IMR-90 (cell line): ENCODE data around the gene MMAB. TPM values are rescaled to one million over a fixed set of nuclear protein-coding genes. Genes with fewer than 3 reads are reported as not detected.

Source experiments
- ATAC-seq: fragments of 200-7000 bp; cut with Tn5 transposase; 2 replicates; pipeline ENCODE4 v1.9.1; 2020; ENCODE audit warnings: low read depth, mild to moderate bottlenecking, moderate library complexity
- BruUV-seq: library from RNA; stranded (reverse); fragments of 400-500 nt; replicated peaks from 2 replicates; lab custom pipeline; 2021; lab: Mats Ljungman, UMichigan
- CTCF ChIA-PET: fragments of 300-600 bp; formaldehyde crosslinking; extraction: SDS; loops from one replicate; lab custom pipeline; 2021; ENCODE audit warnings: antibody characterized with exemption; lab: Yijun Ruan, JAX
- POLR2A ChIA-PET: fragments of 300-600 bp; sonication (Branson Sonifier 250); formaldehyde crosslinking; loops from one replicate; lab custom pipeline; 2022; ENCODE audit warnings: antibody characterized with exemption; ENCODE audit not compliant: unreplicated experiment; lab: Charles Lee
- DNase-seq: peaks from one replicate; pipeline ENCODE4 v3.0.0; 2013
- H2AFZ ChIP-seq: replicated peaks from 2 replicates; pipeline ENCODE3; 2013; ENCODE audit warnings: low read length, mild to moderate bottlenecking; ENCODE audit not compliant: poor library complexity
- H2AK5ac ChIP-seq: 2 replicates; pipeline ENCODE4 v1.6.1; 2013; ENCODE audit warnings: low read depth, low read length, inconsistent platforms
- H2AK9ac ChIP-seq: replicated peaks from 2 replicates; pipeline ENCODE3; 2013; ENCODE audit warnings: mild to moderate bottlenecking, low read depth, low read length, moderate library complexity; ENCODE audit not compliant: poor library complexity
- H2BK120ac ChIP-seq: 2 replicates; pipeline ENCODE4 v1.6.1; 2013; ENCODE audit warnings: low read depth, low read length, inconsistent platforms
- H2BK15ac ChIP-seq: 3 replicates; pipeline ENCODE4 v1.6.1; 2013; ENCODE audit warnings: low read depth, low read length, inconsistent platforms
- H2BK20ac ChIP-seq: 2 replicates; pipeline ENCODE4 v1.6.1; 2013; ENCODE audit warnings: low read depth, mild to moderate bottlenecking, inconsistent platforms, low read length, moderate library complexity
- H2BK5ac ChIP-seq: 2 replicates; pipeline ENCODE4 v1.6.1; 2013; ENCODE audit warnings: mild to moderate bottlenecking, low read depth, low read length, inconsistent platforms; ENCODE audit not compliant: poor library complexity, severe bottlenecking
- H3K14ac ChIP-seq: replicated peaks from 2 replicates; pipeline ENCODE4 v1.6.1; 2013; ENCODE audit warnings: low read depth, low read length, inconsistent platforms
- H3K18ac ChIP-seq: 2 replicates; pipeline ENCODE4 v1.6.1; 2013; ENCODE audit warnings: low read depth, low read length, control low read depth
- H3K23ac ChIP-seq: 2 replicates; pipeline ENCODE4 v1.6.1; 2013; ENCODE audit warnings: low read depth, low read length, inconsistent platforms
- H3K27ac ChIP-seq: 2 replicates; pipeline ENCODE4 v1.5.1; 2013; ENCODE audit warnings: mild to moderate bottlenecking, control low read depth, low read length; ENCODE audit not compliant: insufficient read depth
- H3K27me3 ChIP-seq: 2 replicates; pipeline ENCODE4 v1.6.1; 2013; ENCODE audit warnings: low read length; ENCODE audit not compliant: control insufficient read depth, insufficient read depth
- H3K36me3 ChIP-seq: 2 replicates; pipeline ENCODE4 v1.6.1; 2013; ENCODE audit warnings: low read length, mixed read lengths; ENCODE audit not compliant: control insufficient read depth, insufficient read depth
- H3K4ac ChIP-seq: 2 replicates; pipeline ENCODE4 v1.6.1; 2013; ENCODE audit warnings: low read depth, low read length, inconsistent platforms
- H3K4me1 ChIP-seq: 2 replicates; pipeline ENCODE4 v1.6.1; 2013; ENCODE audit warnings: low read length, mixed read lengths; ENCODE audit not compliant: control insufficient read depth, insufficient read depth
- H3K4me2 ChIP-seq: 2 replicates; pipeline ENCODE4 v1.6.1; 2013; ENCODE audit warnings: low read depth, mild to moderate bottlenecking, control low read depth, low read length, moderate library complexity
- H3K4me3 ChIP-seq: 2 replicates; pipeline ENCODE4 v1.5.1; 2013; ENCODE audit warnings: low read depth, mild to moderate bottlenecking, control low read depth, low read length, moderate library complexity; ENCODE audit not compliant: insufficient read depth
- H3K56ac ChIP-seq: 2 replicates; pipeline ENCODE4 v1.6.1; 2013; ENCODE audit warnings: low read length, inconsistent platforms; ENCODE audit not compliant: insufficient read depth; ENCODE audit errors: extremely low read depth
- H3K79me1 ChIP-seq, 2 experiments: 2 replicates each; pipeline ENCODE4 v1.6.1; 2013; ENCODE audit warnings: low read length in 2 of 2, inconsistent platforms in 1 of 2, low read depth in 1 of 2
- H3K9ac ChIP-seq: 2 replicates; pipeline ENCODE4 v1.6.1; 2013; ENCODE audit warnings: low read depth, low read length, control low read depth
- H3K9me1 ChIP-seq: 2 replicates; pipeline ENCODE4 v1.6.1; 2013; ENCODE audit warnings: low read length, inconsistent platforms; ENCODE audit not compliant: insufficient read depth
- H3K9me3 ChIP-seq: 2 replicates; pipeline ENCODE4 v1.6.1; 2013; ENCODE audit warnings: low read length; ENCODE audit not compliant: control insufficient read depth, insufficient read depth
- H4K20me1 ChIP-seq: 2 replicates; pipeline ENCODE4 v1.6.1; 2013; ENCODE audit warnings: low read length, inconsistent platforms; ENCODE audit not compliant: insufficient read depth
- H4K5ac ChIP-seq: 2 replicates; pipeline ENCODE4 v1.6.1; 2013; ENCODE audit warnings: mild to moderate bottlenecking, low read depth, low read length, control low read depth
- H4K8ac ChIP-seq, 2 experiments: 2 replicates each; pipeline ENCODE4 v1.6.1; 2013; ENCODE audit warnings: low read depth in 2 of 2, low read length in 2 of 2, control low read depth in 1 of 2, inconsistent platforms in 1 of 2
- H4K91ac ChIP-seq: 2 replicates; pipeline ENCODE4 v1.6.1; 2013; ENCODE audit warnings: low read depth, low read length, inconsistent platforms; ENCODE audit not compliant: insufficient read depth
- BHLHE40 ChIP-seq: fragments of 150-350 bp; IDR thresholded peaks from 2 replicates; pipeline ENCODE4 v1.6.1; 2016; ENCODE audit warnings: mild to moderate bottlenecking, low read depth, low read length
- CEBPB ChIP-seq: IDR thresholded peaks from 2 replicates; pipeline ENCODE4 v1.6.1; 2012; ENCODE audit warnings: low read depth, low read length, improper control_type of control experiment
- CHD1 ChIP-seq: IDR thresholded peaks from 2 replicates; pipeline ENCODE4 v1.6.1; 2012; ENCODE audit warnings: low read depth, low read length, improper control_type of control experiment
- CTCF ChIP-seq: conservative IDR thresholded peaks from 2 replicates; pipeline ENCODE4 v1.5.1; 2012; ENCODE audit warnings: mild to moderate bottlenecking, low read depth, low read length, improper control_type of control experiment
- ELK1 ChIP-seq: fragments of 150-350 bp; IDR thresholded peaks from 2 replicates; pipeline ENCODE4 v1.6.1; 2016; ENCODE audit warnings: low read depth, mild to moderate bottlenecking, low read length, moderate library complexity, borderline replicate concordance
- FOS ChIP-seq: fragments of 150-350 bp; IDR thresholded peaks from 2 replicates; pipeline ENCODE4 v1.6.1; 2016; ENCODE audit warnings: low read depth, low read length
- MAFK ChIP-seq: IDR thresholded peaks from 2 replicates; pipeline ENCODE4 v1.6.1; 2012; ENCODE audit warnings: low read depth, low read length, improper control_type of control experiment
- MAZ ChIP-seq: IDR thresholded peaks from 2 replicates; pipeline ENCODE4 v1.6.1; 2012; ENCODE audit warnings: low read depth, mild to moderate bottlenecking, low read length, improper control_type of control experiment, moderate library complexity, borderline replicate concordance
- MXI1 ChIP-seq: IDR thresholded peaks from 2 replicates; pipeline ENCODE4 v1.6.1; 2012; ENCODE audit warnings: low read depth, mild to moderate bottlenecking, low read length, moderate library complexity, borderline replicate concordance
- NFE2L2 ChIP-seq: fragments of 150-350 bp; IDR thresholded peaks from 2 replicates; pipeline ENCODE4 v1.6.1; 2016; ENCODE audit warnings: low read depth, mild to moderate bottlenecking, low read length
- POLR2A ChIP-seq: IDR thresholded peaks from 2 replicates; pipeline ENCODE4 v1.6.1; 2012; ENCODE audit warnings: mild to moderate bottlenecking, low read depth, low read length
- RAD21 ChIP-seq: IDR thresholded peaks from 2 replicates; pipeline ENCODE4 v1.6.1; 2012; ENCODE audit warnings: low read length, improper control_type of control experiment
- RCOR1 ChIP-seq: IDR thresholded peaks from 2 replicates; pipeline ENCODE4 v1.6.1; 2012; ENCODE audit warnings: mild to moderate bottlenecking, low read length, improper control_type of control experiment; ENCODE audit not compliant: insufficient replicate concordance
- RFX5 ChIP-seq: IDR thresholded peaks from 2 replicates; pipeline ENCODE4 v1.8.0; 2012; ENCODE audit warnings: low read depth, mild to moderate bottlenecking, low read length, moderate library complexity
- SMC3 ChIP-seq: fragments of 150-350 bp; IDR thresholded peaks from 2 replicates; pipeline ENCODE4 v1.6.1; 2016; ENCODE audit warnings: low read depth, mild to moderate bottlenecking, antibody characterized with exemption, low read length, moderate library complexity
- USF2 ChIP-seq: fragments of 150-350 bp; IDR thresholded peaks from 2 replicates; pipeline ENCODE4 v1.6.1; 2017; ENCODE audit warnings: mild to moderate bottlenecking, antibody characterized with exemption, low read length, low read depth
- whole genome bisulfite sequencing, 2 experiments: methylation state at CpG; one replicate each; pipeline versions ENCODE4 v1.1.5 to v1.1.7; 2013; ENCODE audit warnings: missing lambda C conversion rate in 2 of 2; ENCODE audit not compliant: insufficient read length in 1 of 2; ENCODE audit errors: extremely low coverage in 2 of 2; 5-methylcytosine and 5-hydroxymethylcytosine counted together
- dilution Hi-C: fragments of 300-500 bp; cut with HindIII; formaldehyde crosslinking; loops from one replicate; pipeline ENCODE4 v1.14.3; 2018; ENCODE audit warnings: low sequenced_read_pairs; ENCODE audit not compliant: unreplicated experiment
- in situ Hi-C: fragments of 300-500 bp; cut with MboI; formaldehyde crosslinking; loops from 3 replicates; pipeline ENCODE4 v1.14.3; 2019; ENCODE audit warnings: low sequenced_read_pairs, inconsistent platforms, mixed read lengths
- intact Hi-C: fragments of 100-400 bp; cut with micrococcal nuclease; formaldehyde crosslinking; loops from 2 replicates; pipeline ENCODE4 v1.10.0; 2022
- polyA plus RNA-seq, 3 experiments: library from polyadenylated mRNA; depleted of rRNA; stranded (reverse); fragments of >200 nt; gene quantifications; 2 replicates each; pipeline ENCODE4 v1.2.3, GENCODE V29; 2012; ENCODE audit warnings: low replicate concordance in 1 of 3
- total RNA-seq: library from RNA; depleted of rRNA; stranded (reverse); fragments of >200 nt; gene quantifications from 2 replicates; pipeline ENCODE4 v1.2.3, GENCODE V29; 2012

Gene MMAB
- total and polyA plus RNA-seq, 2 of the 4 experiments (the other 2 are of a cell fraction), result 16.5 to 16.9 TPM

- TF ChIP-seq RFX5, result no peak
- no peak for TF ChIP-seq CHD1
- no peak for TF ChIP-seq CEBPB
- no peak for TF ChIP-seq CTCF
- no peak for TF ChIP-seq ELK1
- TF ChIP-seq NFE2L2, result no peak
- TF ChIP-seq MAZ, result no peak
- TF ChIP-seq MXI1, result no peak
- TF ChIP-seq USF2, result no peak
- TF ChIP-seq POLR2A, result no peak
- TF ChIP-seq BHLHE40, result no peak
- no peak for TF ChIP-seq RCOR1
- TF ChIP-seq RAD21, result no peak
- no peak for TF ChIP-seq FOS
- TF ChIP-seq SMC3, result no peak
- no peak for TF ChIP-seq MAFK
- Histone ChIP-seq H3K9me1 (no peaks in the 10 kb centered on the region), H3K14ac (no peak overlapping the region), H3K79me1 (no peaks in the 10 kb centered on the region), H2AK9ac (no peak overlapping the region), H4K5ac (no peak overlapping the region), H3K4me1 (no peaks in the 10 kb centered on the region), H3K9me3 (no peaks in the 10 kb centered on the region), H3K4me2 (no peak overlapping the region), H3K36me3 (no peaks in the 10 kb centered on the region), H2BK120ac (no peak overlapping the region), H4K8ac (no peak overlapping the region), H2AFZ (no peak overlapping the region), H3K23ac (no peak overlapping the region), H3K4ac (no peak overlapping the region), H2BK15ac (no peak overlapping the region), H2BK5ac (no peak overlapping the region), H3K27ac (no peak overlapping the region), H3K4me3 (no peak overlapping the region), H2AK5ac (no peak overlapping the region), H3K56ac (no peak overlapping the region), H4K91ac (no peak overlapping the region), H3K9ac (no peak overlapping the region), H2BK20ac (no peak overlapping the region), H3K18ac (no peak overlapping the region), H4K20me1 (no peaks in the 10 kb centered on the region), H3K27me3 (peaks cover 46% of the 10 kb centered on the region)
- 33% methylated on average over 1 of the region's 12 CpGs; no CpG with 5 or more reads in 1 of the 2 experiments for WGBS, 2 experiments
- CTCF ChIA-PET, result no interaction called here
- dilution Hi-C loops (no loop called here), intact Hi-C loops (no loop called here), in situ Hi-C loops (no loop called here)
- no TSS peak for BruUV-seq
- ATAC-seq (no peak), DNase-seq (no peak)
- POLR2A ChIA-PET, result no interaction called here
Measured at GRCh38 chr12:109550281-109550680, 23.0 kb downstream of the MMAB start.
